Activated naive CD4-positive, alpha-beta T cell treated with anti-CD3 and anti-CD28 coated beads for 36 hours (primary cell): ENCODE results near the gene ADGRG6. TPM values are rescaled to one million over a fixed set of nuclear protein-coding genes. Genes with fewer than 3 reads are reported as not detected.

ENCODE experiments used
- CTCF ChIA-PET: fragments of 350-600 bp; sonication (Branson Sonifier 250); formaldehyde crosslinking; loops from one replicate; lab custom pipeline; 2021; ENCODE audit warnings: antibody characterized with exemption; lab: Charles Lee
- DNase-seq: peaks from one replicate; pipeline ENCODE4 v3.0.0-alpha.2; 2020
- H3K27ac Mint-ChIP-seq: one replicate; pipeline ENCODE4 v1.8.0; 2021; ENCODE audit warnings: mild to moderate bottlenecking, mixed read lengths
- H3K27me3 Mint-ChIP-seq: one replicate; pipeline ENCODE4 v1.8.0; 2021; ENCODE audit warnings: low read depth, mixed read lengths
- H3K36me3 Mint-ChIP-seq: one replicate; pipeline ENCODE4 v1.8.0; 2021; ENCODE audit warnings: low read depth, mixed read lengths
- H3K4me1 Mint-ChIP-seq: one replicate; pipeline ENCODE4 v1.8.0; 2021; ENCODE audit warnings: low read depth, mixed read lengths
- H3K4me3 Mint-ChIP-seq: one replicate; pipeline ENCODE4 v1.8.0; 2021; ENCODE audit warnings: mild to moderate bottlenecking, moderate library complexity, mixed read lengths
- H3K9me3 Mint-ChIP-seq: one replicate; pipeline ENCODE4 v1.8.0; 2021; ENCODE audit warnings: mixed read lengths
- intact Hi-C: fragments of 100-400 bp; cut with micrococcal nuclease; formaldehyde crosslinking; loops from one replicate; pipeline ENCODE4 v1.15.1; 2023
- total RNA-seq, 2 experiments: library from RNA; stranded (reverse); gene quantifications; one replicate each; pipeline ENCODE4 v1.2.3, GENCODE V29; 2021

The ADGRG6 gene
- total RNA-seq, 2 experiments from 2014 or later, result 0.69 to 0.86 TPM

- Mint-ChIP-seq H3K27ac (no peak overlapping the region), H3K4me1 (no peaks in the 10 kb centered on the region), H3K36me3 (no peaks in the 10 kb centered on the region), H3K27me3 (no peaks in the 10 kb centered on the region), H3K9me3 (no peaks in the 10 kb centered on the region), H3K4me3 (no peak overlapping the region)
- intact Hi-C loops, result no loop called here
- no peak for DNase-seq
- CTCF ChIA-PET, result interaction anchor here (0.6 to 0.9 kb wide), 2 partner anchors 13 to 48 kb away, joined by 5 to 6 read pairs; no protein-coding TSS in a partner anchor
Observed at GRCh38 chr6:142374965-142375733, 73.3 kb downstream of the ADGRG6 start.

- H3K36me3 Mint-ChIP-seq, result no peaks in the 10 kb centered on the region
- H3K4me1 Mint-ChIP-seq, result no peaks in the 10 kb centered on the region
- no peak overlapping the region for H3K4me3 Mint-ChIP-seq
- H3K27ac Mint-ChIP-seq, result no peak overlapping the region
- H3K9me3 Mint-ChIP-seq, result no peaks in the 10 kb centered on the region
- no peak for DNase-seq
- intact Hi-C loops, result no loop called here
- CTCF ChIA-PET, result no interaction called here
- H3K27me3 Mint-ChIP-seq, result no peaks in the 10 kb centered on the region
Observed at GRCh38 chr6:142376115-142376514, 74.3 kb downstream of the ADGRG6 start.

GRCh38 chr6:142376800-142377496, 75.1 kb downstream of the ADGRG6 start:
- Mint-ChIP-seq H3K9me3 (no peaks in the 10 kb centered on the region), H3K27ac (no peak overlapping the region), H3K36me3 (no peaks in the 10 kb centered on the region), H3K4me1 (no peaks in the 10 kb centered on the region), H3K4me3 (no peak overlapping the region), H3K27me3 (no peaks in the 10 kb centered on the region)
- no peak for DNase-seq
- intact Hi-C loops, result no loop called here
- CTCF ChIA-PET, result no interaction called here

- Mint-ChIP-seq H3K36me3 (no peaks in the 10 kb centered on the region), H3K27ac (no peak overlapping the region), H3K27me3 (no peaks in the 10 kb centered on the region), H3K4me3 (no peak overlapping the region), H3K4me1 (no peaks in the 10 kb centered on the region), H3K9me3 (no peaks in the 10 kb centered on the region)
- intact Hi-C loops, result no loop called here
- no peak for DNase-seq
- CTCF ChIA-PET, result no interaction called here
Observed at GRCh38 chr6:142377497-142377848, 75.7 kb downstream of the ADGRG6 start.

- Mint-ChIP-seq H3K27ac (no peak overlapping the region), H3K4me1 (no peaks in the 10 kb centered on the region), H3K27me3 (no peaks in the 10 kb centered on the region), H3K9me3 (no peaks in the 10 kb centered on the region), H3K36me3 (no peaks in the 10 kb centered on the region), H3K4me3 (no peak overlapping the region)
- no peak for DNase-seq
- CTCF ChIA-PET, result interaction anchor here (0.6 kb wide), 1 partner anchor 232 kb away, joined by 3 read pairs; no protein-coding TSS in a partner anchor
- intact Hi-C loops, result no loop called here
Observed at GRCh38 chr6:142378138-142378875, 76.5 kb downstream of the ADGRG6 start.

GRCh38 chr6:142380626-142381025, 78.8 kb downstream of the ADGRG6 start:
- H3K4me3 Mint-ChIP-seq, result no peak overlapping the region
- H3K27me3 Mint-ChIP-seq, result no peaks in the 10 kb centered on the region
- CTCF ChIA-PET, result no interaction called here
- H3K27ac Mint-ChIP-seq, result no peak overlapping the region
- intact Hi-C loops, result no loop called here
- no peaks in the 10 kb centered on the region for H3K4me1 Mint-ChIP-seq
- no peaks in the 10 kb centered on the region for H3K9me3 Mint-ChIP-seq
- DNase-seq, result no peak
- H3K36me3 Mint-ChIP-seq, result no peaks in the 10 kb centered on the region

- H3K4me1 Mint-ChIP-seq, result no peaks in the 10 kb centered on the region
- no peak overlapping the region for H3K4me3 Mint-ChIP-seq
- H3K9me3 Mint-ChIP-seq, result no peaks in the 10 kb centered on the region
- H3K27me3 Mint-ChIP-seq, result no peaks in the 10 kb centered on the region
- no peaks in the 10 kb centered on the region for H3K36me3 Mint-ChIP-seq
- no peak for DNase-seq
- intact Hi-C loops, result no loop called here
- CTCF ChIA-PET, result no interaction called here
- H3K27ac Mint-ChIP-seq, result no peak overlapping the region
Observed at GRCh38 chr6:142381181-142381580, 79.4 kb downstream of the ADGRG6 start.

GRCh38 chr6:142381845-142382378, 80.1 kb downstream of the ADGRG6 start:
- Mint-ChIP-seq H3K27me3 (no peaks in the 10 kb centered on the region), H3K9me3 (no peaks in the 10 kb centered on the region), H3K4me1 (no peaks in the 10 kb centered on the region), H3K4me3 (no peak overlapping the region), H3K27ac (no peak overlapping the region), H3K36me3 (no peaks in the 10 kb centered on the region)
- CTCF ChIA-PET, result no interaction called here
- intact Hi-C loops, result no loop called here
- no peak for DNase-seq

GRCh38 chr6:142384519-142385254, 82.9 kb downstream of the ADGRG6 start:
- intact Hi-C loops, result no loop called here
- CTCF ChIA-PET, result no interaction called here

GRCh38 chr6:142385352-142385751, 83.5 kb downstream of the ADGRG6 start:
- no peaks in the 10 kb centered on the region for H3K4me1 Mint-ChIP-seq
- H3K27ac Mint-ChIP-seq, result no peak overlapping the region
- H3K4me3 Mint-ChIP-seq, result no peak overlapping the region
- intact Hi-C loops, result no loop called here
- CTCF ChIA-PET, result no interaction called here
- no peaks in the 10 kb centered on the region for H3K9me3 Mint-ChIP-seq
- DNase-seq, result no peak
- H3K27me3 Mint-ChIP-seq, result no peaks in the 10 kb centered on the region
- H3K36me3 Mint-ChIP-seq, result no peaks in the 10 kb centered on the region

More at GRCh38 chr6:142384519-142385254, 82.9 kb downstream of the ADGRG6 start:
- H3K4me3 Mint-ChIP-seq, result no peak overlapping the region
- DNase-seq, result no peak
- no peak overlapping the region for H3K27ac Mint-ChIP-seq
- no peaks in the 10 kb centered on the region for H3K27me3 Mint-ChIP-seq
- H3K4me1 Mint-ChIP-seq, result no peaks in the 10 kb centered on the region
- no peaks in the 10 kb centered on the region for H3K36me3 Mint-ChIP-seq
- no peaks in the 10 kb centered on the region for H3K9me3 Mint-ChIP-seq

GRCh38 chr6:142386657-142387056, 84.8 kb downstream of the ADGRG6 start:
- DNase-seq, result no peak
- H3K9me3 Mint-ChIP-seq, result no peaks in the 10 kb centered on the region
- no peaks in the 10 kb centered on the region for H3K27me3 Mint-ChIP-seq
- intact Hi-C loops, result no loop called here
- no peak overlapping the region for H3K27ac Mint-ChIP-seq
- CTCF ChIA-PET, result interaction anchor here (1.0 to 2.0 kb wide), 6 partner anchors 10 to 181 kb away, joined by 3 to 6 read pairs (median 4); no protein-coding TSS in a partner anchor
- no peaks in the 10 kb centered on the region for H3K4me1 Mint-ChIP-seq
- no peaks in the 10 kb centered on the region for H3K36me3 Mint-ChIP-seq
- no peak overlapping the region for H3K4me3 Mint-ChIP-seq
